Type B pancreatic cell (in vitro differentiated cells): Measurements from ENCODE around the gene TPTE. TPM values are rescaled to one million over a fixed set of nuclear protein-coding genes. Genes with fewer than 3 reads are reported as not detected.
"Not testable (repeated sequence)": the region's sequence is repeated elsewhere in the genome, so short reads cannot be mapped to it uniquely, and the experiment has no call there.

ENCODE experiments used
- DNase-seq: peaks from one replicate; pipeline ENCODE4 v3.0.0; 2021; ENCODE audit warnings: mixed read lengths; ENCODE audit not compliant: unreplicated experiment; ENCODE audit errors: extremely low spot score
- H3K27ac Mint-ChIP-seq: 2 replicates; pipeline ENCODE4 v1.8.0; 2021; ENCODE audit warnings: mild to moderate bottlenecking, mixed read lengths
- H3K27me3 Mint-ChIP-seq: 2 replicates; pipeline ENCODE4 v1.8.0; 2021; ENCODE audit warnings: mixed read lengths
- H3K36me3 Mint-ChIP-seq: 2 replicates; pipeline ENCODE4 v1.8.0; 2021; ENCODE audit warnings: mixed read lengths
- H3K4me1 Mint-ChIP-seq: one replicate; pipeline ENCODE4 v1.8.0; 2021; ENCODE audit warnings: mixed read lengths; ENCODE audit not compliant: unreplicated experiment
- H3K4me3 Mint-ChIP-seq: 2 replicates; pipeline ENCODE4 v1.8.0; 2021; ENCODE audit warnings: mild to moderate bottlenecking, mixed read lengths
- H3K9me3 Mint-ChIP-seq: 2 replicates; pipeline ENCODE4 v1.8.0; 2021; ENCODE audit warnings: mixed read lengths
- total RNA-seq: library from RNA; stranded (reverse); gene quantifications from 2 replicates; pipeline ENCODE4 v1.2.1, GENCODE V29; 2021; ENCODE audit warnings: low replicate concordance
- TF ChIP-seq, protein P1 (sequence below): fragments of 200-600 bp; sonication (generic); conservative IDR thresholded peaks from 2 replicates; pipeline ENCODE4 v1.5.0; 2021; ENCODE audit warnings: antibody characterized with exemption, mild to moderate bottlenecking

The TPTE gene
- total RNA-seq, 1 donor from 2014 or later: not detected

DNA sequence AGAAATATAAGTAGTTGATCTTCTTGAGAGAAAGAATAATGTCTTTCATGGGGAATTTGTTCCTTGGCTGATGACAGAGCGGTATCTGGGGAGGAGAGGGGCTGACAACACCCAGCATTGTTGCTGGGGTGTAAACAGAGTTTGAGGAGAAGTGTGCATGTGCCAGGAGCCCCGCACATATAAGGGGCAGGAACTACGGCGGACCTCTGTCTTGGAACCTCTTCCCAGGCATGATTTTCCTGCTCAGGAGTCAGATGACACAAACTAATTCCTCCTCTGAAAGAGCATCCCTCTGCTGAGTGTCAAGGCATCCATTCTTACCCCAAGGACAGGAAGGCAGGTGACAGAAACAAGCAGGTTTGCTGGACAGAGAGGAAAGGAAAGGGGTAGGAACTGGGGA is 119.1 kb downstream of the TPTE start:
- Mint-ChIP-seq H3K36me3 (no peaks in the 10 kb centered on the region), H3K4me1 (no peaks in the 10 kb centered on the region), H3K27me3 (no peaks in the 10 kb centered on the region), H3K27ac (no peak overlapping the region), H3K9me3 (no peaks in the 10 kb centered on the region), H3K4me3 (no peak overlapping the region)
- TF ChIP-seq, protein P1, sequence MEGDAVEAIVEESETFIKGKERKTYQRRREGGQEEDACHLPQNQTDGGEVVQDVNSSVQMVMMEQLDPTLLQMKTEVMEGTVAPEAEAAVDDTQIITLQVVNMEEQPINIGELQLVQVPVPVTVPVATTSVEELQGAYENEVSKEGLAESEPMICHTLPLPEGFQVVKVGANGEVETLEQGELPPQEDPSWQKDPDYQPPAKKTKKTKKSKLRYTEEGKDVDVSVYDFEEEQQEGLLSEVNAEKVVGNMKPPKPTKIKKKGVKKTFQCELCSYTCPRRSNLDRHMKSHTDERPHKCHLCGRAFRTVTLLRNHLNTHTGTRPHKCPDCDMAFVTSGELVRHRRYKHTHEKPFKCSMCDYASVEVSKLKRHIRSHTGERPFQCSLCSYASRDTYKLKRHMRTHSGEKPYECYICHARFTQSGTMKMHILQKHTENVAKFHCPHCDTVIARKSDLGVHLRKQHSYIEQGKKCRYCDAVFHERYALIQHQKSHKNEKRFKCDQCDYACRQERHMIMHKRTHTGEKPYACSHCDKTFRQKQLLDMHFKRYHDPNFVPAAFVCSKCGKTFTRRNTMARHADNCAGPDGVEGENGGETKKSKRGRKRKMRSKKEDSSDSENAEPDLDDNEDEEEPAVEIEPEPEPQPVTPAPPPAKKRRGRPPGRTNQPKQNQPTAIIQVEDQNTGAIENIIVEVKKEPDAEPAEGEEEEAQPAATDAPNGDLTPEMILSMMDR: no peak
- no peak for DNase-seq

GRCh38 chr21:10641107-10641506 is 119.7 kb downstream of the TPTE start:
- no peak overlapping the region for H3K4me3 Mint-ChIP-seq
- TF ChIP-seq, protein P1: no peak
- no peak overlapping the region for H3K27ac Mint-ChIP-seq

GRCh38 chr21:10645667-10646066 is 124.3 kb downstream of the TPTE start:
- H3K27ac Mint-ChIP-seq, H3K36me3 Mint-ChIP-seq, H3K27me3 Mint-ChIP-seq, H3K4me1 Mint-ChIP-seq, DNase-seq, H3K9me3 Mint-ChIP-seq, H3K4me3 Mint-ChIP-seq: not testable (repeated sequence)

More at GRCh38 chr21:10641107-10641506, 119.7 kb downstream of the TPTE start:
- H3K9me3 Mint-ChIP-seq: no peaks in the 10 kb centered on the region
- H3K27me3 Mint-ChIP-seq: no peaks in the 10 kb centered on the region
- DNase-seq: no peak
- H3K36me3 Mint-ChIP-seq: no peaks in the 10 kb centered on the region
- no peaks in the 10 kb centered on the region for H3K4me1 Mint-ChIP-seq

GRCh38 chr21:10649350-10650149 is 128.2 kb downstream of the TPTE start:
- H3K36me3 Mint-ChIP-seq, H3K27ac Mint-ChIP-seq, H3K9me3 Mint-ChIP-seq, H3K27me3 Mint-ChIP-seq, DNase-seq, H3K4me1 Mint-ChIP-seq, H3K4me3 Mint-ChIP-seq: not testable (repeated sequence)

- H3K27me3 Mint-ChIP-seq, H3K9me3 Mint-ChIP-seq, H3K27ac Mint-ChIP-seq, H3K4me1 Mint-ChIP-seq, DNase-seq, H3K4me3 Mint-ChIP-seq, H3K36me3 Mint-ChIP-seq: not testable (repeated sequence)
Measured at GRCh38 chr21:10650297-10650696, 128.9 kb downstream of the TPTE start.
